SK-N-MC (cell line): ENCODE results near the gene ALDH3B2.
"Not testable (repeated sequence)": the region's sequence is repeated elsewhere in the genome, so short reads cannot be mapped to it uniquely, and the experiment has no call there.

Experiments
- EZH2 ChIP-seq: fragments of 200-600 bp; sonication (generic); IDR thresholded peaks from one replicate; pipeline ENCODE4 v1.6.1; 2017; ENCODE audit warnings: antibody characterized with exemption
- POLR2AphosphoS5 ChIP-seq: IDR thresholded peaks from 2 replicates; pipeline ENCODE4 v1.6.1; 2012; ENCODE audit warnings: mild to moderate bottlenecking, low read depth, low read length, borderline replicate concordance

GRCh38 chr11:67618901-67619659 is 55.3 kb downstream of the ALDH3B2 start:
- not testable (repeated sequence) for TF ChIP-seq POLR2AphosphoS5, EZH2
